HG03469 (cell line): Measurements from ENCODE around the gene DAND5.
"Not testable (repeated sequence)": the region's sequence is repeated elsewhere in the genome, so short reads cannot be mapped to it uniquely, and the experiment has no call there.

ENCODE experiments used
- ATAC-seq: cut with Tn5 transposase; IDR thresholded peaks from one replicate; pipeline ENCODE4 v1.9.1; 2021; ENCODE audit warnings: mild to moderate bottlenecking, moderate library complexity, moderate number of reproducible peaks; ENCODE audit not compliant: unreplicated experiment

Gene DAND5

GRCh38 chr19:12945479-12946091, 23.8 kb upstream of the DAND5 start, which contains the start of gene RAD23A:
RAD23A (plus strand) TSS chr19:12945862; CDS start chr19:12945949, 87 bp downstream.
- ATAC-seq = peak; percentile 57

GRCh38 chr19:12946092-12946721, 23.2 kb upstream of the DAND5 start:
- ATAC-seq = no peak

DNA sequence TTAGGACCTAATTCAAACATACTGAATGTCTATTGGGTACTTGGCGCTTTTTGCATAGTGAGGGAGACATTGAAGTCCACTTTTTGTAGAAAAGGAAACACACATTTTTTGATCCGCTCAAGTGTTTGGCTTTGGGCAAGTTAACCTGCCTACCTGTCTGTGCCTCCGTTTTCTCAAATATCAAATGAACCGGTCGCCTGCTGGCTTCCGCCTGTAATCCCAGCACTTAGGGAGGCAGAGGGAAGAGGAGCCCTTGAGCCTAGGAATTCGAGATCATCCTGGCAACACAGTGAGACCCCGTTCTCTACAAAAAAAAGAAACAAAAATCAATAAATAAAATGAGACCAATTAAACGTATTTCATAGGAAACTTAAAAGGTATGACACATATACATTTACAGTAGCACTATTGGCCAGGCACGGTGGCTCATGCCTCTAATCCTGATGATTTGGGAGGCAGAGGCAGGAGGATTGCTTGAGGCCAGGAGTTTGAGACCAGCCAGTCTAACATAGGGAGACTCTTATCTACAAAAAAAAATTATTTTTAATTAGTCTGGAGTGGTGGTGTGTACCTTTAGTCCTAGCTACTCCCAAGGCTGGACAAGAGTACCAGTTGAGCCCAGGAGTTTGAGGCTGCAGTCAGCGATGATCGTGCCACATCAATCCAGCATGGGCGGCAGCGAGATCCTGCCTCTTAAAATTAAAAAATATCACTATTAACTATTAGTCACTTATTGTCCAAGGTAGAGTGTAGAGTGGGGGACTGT, 22.5 kb upstream of the DAND5 start:
- no peak for ATAC-seq

DNA sequence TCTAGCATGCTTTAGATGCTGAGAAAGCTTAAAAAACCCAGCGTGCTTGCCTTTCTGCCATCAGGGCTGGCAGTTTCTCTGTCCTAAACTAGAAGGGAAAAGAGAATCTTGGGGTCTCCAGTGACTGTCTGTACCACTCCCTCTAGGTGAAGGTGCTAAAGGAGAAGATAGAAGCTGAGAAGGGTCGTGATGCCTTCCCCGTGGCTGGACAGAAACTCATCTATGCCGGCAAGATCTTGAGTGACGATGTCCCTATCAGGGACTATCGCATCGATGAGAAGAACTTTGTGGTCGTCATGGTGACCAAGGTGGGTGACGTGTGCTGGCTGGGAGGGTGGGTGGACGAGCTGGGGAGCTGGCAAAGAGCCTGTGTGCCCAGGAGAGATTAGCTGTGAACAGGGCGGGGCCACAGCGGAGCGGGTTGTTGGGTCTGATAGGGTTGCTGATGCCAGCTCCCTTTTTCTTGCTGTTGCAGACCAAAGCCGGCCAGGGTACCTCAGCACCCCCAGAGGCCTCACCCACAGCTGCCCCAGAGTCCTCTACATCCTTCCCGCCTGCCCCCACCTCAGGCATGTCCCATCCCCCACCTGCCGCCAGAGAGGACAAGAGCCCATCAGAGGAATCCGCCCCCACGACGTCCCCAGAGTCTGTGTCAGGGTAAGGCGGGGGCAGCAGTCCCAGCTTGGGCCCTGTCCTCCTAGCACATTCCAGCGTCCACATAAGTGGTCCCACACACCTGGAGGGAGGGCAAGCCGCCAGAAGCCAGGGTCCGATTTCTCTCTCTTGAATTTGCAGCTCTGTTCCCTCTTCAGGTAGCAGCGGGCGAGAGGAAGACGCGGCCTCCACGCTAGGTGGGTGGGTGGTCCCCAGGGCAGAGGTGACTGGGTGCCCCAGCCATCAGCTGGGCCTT, 21.4 kb upstream of the DAND5 start:
- no peak for ATAC-seq

DNA sequence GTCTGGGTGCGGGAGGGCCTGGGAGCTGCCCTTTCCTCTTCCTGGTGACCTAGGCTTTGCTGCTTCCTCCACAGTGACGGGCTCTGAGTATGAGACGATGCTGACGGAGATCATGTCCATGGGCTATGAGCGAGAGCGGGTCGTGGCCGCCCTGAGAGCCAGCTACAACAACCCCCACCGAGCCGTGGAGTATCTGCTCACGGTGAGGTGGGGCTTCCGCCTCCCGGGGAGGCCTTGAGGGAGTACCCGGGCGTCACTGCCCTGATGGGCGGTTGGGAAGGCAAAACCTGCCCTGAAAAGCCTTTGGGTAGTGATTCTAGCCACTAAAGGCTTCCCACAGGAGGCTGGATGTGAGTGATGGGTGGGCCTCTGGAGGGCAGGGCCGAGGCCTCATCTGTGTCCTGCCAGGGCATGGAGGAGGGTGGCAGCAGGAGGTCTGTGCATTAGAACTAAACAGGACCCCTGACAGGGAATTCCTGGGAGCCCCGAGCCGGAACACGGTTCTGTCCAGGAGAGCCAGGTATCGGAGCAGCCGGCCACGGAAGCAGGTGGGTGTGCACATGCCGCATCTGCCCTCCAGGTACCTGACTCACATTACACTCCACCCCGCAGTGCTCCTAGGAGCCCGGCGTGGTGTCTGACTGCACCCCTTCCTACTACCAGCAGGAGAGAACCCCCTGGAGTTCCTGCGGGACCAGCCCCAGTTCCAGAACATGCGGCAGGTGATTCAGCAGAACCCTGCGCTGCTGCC, 20.6 kb upstream of the DAND5 start:
- no peak for ATAC-seq

- no peak for ATAC-seq
These were observed 19.8 kb upstream of the DAND5 start for GRCh38 chr19:12949363-12950283.

DNA sequence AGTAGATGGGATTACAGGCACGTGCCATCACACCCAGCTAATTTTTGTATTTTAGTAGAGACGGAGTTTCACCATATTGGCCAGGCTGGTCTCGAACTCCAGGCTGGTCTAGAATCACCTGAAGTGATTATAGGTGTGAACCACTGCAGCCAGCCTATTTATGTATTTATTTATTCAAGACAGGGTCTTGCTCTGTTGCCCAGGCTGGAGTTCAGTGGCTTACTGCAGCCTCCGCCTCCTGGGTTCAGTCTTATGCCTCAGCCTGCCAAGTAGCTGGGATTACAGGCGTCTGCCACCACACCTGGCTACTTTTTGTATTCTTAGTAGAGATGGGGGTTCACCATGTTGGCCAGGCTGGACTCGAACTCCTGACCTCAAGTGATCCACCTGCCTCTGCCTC, 17.3 kb upstream of the DAND5 start:
- not testable (repeated sequence) for ATAC-seq

DNA sequence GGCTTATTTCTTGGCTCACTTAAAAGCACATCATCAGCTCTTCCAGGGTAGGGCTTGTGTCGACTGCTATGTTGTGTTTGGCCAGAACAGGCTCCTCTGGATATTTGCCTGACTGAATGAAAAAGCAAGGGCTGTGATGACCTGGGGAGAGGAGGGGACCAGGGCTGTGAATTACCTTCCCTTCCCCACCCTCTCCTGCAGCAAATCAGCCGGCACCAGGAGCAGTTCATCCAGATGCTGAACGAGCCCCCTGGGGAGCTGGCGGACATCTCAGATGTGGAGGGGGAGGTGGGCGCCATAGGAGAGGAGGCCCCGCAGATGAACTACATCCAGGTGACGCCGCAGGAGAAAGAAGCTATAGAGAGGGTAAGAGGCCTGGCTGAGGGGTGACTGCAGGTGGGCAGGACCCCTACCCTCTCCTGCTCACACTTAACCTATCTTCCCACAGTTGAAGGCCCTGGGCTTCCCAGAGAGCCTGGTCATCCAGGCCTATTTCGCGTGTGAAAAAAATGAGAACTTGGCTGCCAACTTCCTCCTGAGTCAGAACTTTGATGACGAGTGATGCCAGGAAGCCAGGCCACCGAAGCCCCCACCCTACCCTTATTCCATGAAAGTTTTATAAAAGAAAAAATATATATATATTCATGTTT, 16.8 kb upstream of the DAND5 start:
- ATAC-seq = no peak

DNA sequence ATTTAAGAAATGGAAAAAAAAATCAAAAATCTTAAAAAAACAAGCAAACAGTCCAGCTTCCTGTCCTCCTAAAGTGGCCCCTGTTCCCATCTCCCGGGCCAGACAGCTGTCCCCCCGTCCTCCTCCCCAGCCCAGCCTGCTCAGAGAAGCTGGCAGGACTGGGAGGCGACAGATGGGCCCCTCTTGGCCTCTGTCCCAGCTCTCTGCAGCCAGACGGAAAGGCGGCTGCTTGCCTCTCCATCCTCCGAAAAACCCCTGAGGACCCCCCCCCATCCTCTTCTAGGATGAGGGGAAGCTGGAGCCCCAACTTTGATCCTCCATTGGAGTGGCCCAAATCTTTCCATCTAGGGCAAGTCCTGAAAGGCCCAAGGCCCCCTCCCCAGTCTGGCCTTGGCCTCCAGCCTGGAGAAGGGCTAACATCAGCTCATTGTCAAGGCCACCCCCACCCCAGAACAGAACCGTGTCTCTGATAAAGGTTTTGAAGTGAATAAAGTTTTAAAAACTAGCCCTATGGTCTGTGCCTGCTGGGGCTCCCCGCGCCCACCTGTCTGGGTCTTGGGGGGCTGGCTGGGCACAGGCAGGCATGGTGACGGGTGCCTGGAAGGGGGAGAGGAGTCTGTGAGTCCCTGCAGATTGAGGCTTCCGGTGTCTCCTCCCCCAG, 16.1 kb upstream of the DAND5 start:
- no peak for ATAC-seq

- ATAC-seq = no peak
These were observed 15.4 kb upstream of the DAND5 start for GRCh38 chr19:12953799-12954611.

- ATAC-seq = no peak
These were observed 14.8 kb upstream of the DAND5 start for GRCh38 chr19:12954612-12954962.

DNA sequence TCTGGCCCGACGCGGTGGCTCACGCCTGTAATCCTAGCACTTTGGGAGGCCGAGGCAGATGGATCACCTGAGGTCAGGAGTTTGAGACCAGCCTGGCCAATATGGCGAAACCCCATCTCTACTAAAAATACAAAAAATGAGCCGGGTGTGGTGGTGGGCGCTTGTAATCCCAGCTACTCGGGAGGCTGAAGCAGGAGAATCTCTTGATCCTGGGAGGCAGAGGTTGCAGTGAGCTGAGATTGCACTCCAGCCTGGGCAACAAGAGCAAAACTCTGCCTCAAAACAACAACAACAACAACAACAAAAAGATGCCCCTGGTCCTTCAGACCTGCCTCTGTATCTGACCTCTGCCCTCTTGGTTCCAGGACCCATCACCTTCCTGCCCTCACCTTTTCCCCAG, 13.8 kb upstream of the DAND5 start:
- ATAC-seq = not testable (repeated sequence)

- ATAC-seq = no peak
These were observed 13.4 kb upstream of the DAND5 start for GRCh38 chr19:12955996-12956395.

DNA sequence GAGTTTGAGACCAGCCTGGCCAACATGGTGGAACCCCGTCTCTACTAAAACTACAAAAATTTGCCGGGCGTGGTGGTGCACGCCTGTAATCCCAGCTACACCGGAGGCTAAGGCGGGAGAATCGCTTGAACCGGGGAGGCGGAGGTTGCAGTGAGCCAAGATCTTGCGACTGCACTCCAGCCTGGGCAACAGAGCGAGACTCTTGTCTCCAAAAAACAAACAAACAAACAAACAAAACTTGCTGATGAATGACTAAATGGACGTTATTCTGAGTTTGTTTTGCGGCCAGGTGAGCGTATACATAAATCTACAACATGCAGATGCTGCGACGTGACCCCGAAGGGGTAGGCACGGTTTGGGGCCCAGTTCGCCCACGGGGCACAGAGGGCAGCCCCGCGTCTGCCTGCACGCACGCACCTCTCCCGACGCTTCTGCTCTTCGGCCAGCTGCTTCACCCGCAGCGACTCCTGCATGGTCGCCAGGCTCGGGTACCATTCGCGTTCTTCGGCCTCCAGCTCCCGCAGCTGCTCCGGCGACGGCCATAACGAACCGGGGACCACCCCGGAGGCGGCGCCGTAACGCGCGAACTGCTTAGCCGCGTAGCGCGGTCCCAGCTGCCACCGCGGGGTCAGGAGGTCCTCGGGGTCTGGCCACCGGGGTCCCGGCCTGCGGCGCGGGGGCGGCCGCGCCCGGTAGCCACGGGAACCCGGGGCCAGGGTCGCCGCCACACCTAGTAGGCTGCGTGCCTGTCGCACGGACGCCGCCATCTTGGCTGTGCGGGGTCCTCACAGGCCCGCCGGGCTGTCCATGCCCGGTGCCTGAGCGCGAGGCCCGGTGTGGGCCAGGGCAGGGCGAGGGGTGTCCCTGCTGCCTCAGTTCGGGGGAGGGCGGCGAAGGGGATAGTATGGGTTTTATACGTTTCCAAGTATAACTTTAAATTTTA, 12.7 kb upstream of the DAND5 start, which contains the start of gene GADD45GIP1:
Gene GADD45GIP1, minus strand, starts transcription at position 778 of the 943 bp plus-strand sequence. Its CDS starts 11 bp downstream, at position 767.
- ATAC-seq = no peak

GRCh38 chr19:12957389-12957952, 11.9 kb upstream of the DAND5 start:
- ATAC-seq = not testable (repeated sequence)

- ATAC-seq = no peak
These were observed 9.9 kb upstream of the DAND5 start for GRCh38 chr19:12959481-12959880.
